ENCODE results near the gene VAV3. TPM values are rescaled to one million over a fixed set of nuclear protein-coding genes. Genes with fewer than 3 reads are reported as not detected.

The VAV3 gene
- total RNA-seq, 1 donor from 2014 or later: 0.12 TPM

- Mint-ChIP-seq H3K27ac (ENCODE audit: unreplicated experiment) (no peak overlapping the region), H3K4me3 (ENCODE audit: unreplicated experiment) (no peak overlapping the region), H3K36me3 (ENCODE audit: low read depth) (no peaks in the 10 kb centered on the region), H3K27me3 (ENCODE audit: low read depth) (peaks cover under 1% of the 10 kb centered on the region), H3K9me3 (ENCODE audit: low read depth) (no peaks in the 10 kb centered on the region), H3K4me1 (ENCODE audit: low read depth) (no peaks in the 10 kb centered on the region)
- DNase-seq (ENCODE audit: low spot score): no peak
- no peak for TF ChIP-seq CTCF (IDR thresholded peaks at IDR 0.05)
Observed at GRCh38 chr1:107599220-107599619, 365.8 kb downstream of the VAV3 start.

GRCh38 chr1:107597290-107597689, 367.7 kb downstream of the VAV3 start:
- H3K9me3 Mint-ChIP-seq (ENCODE audit: low read depth): no peaks in the 10 kb centered on the region
- TF ChIP-seq CTCF (IDR thresholded peaks at IDR 0.05): no peak
- H3K27me3 Mint-ChIP-seq (ENCODE audit: low read depth): no peaks in the 10 kb centered on the region
- H3K4me3 Mint-ChIP-seq (ENCODE audit: unreplicated experiment): no peak overlapping the region
- no peaks in the 10 kb centered on the region for H3K4me1 Mint-ChIP-seq (ENCODE audit: low read depth)
- H3K36me3 Mint-ChIP-seq (ENCODE audit: low read depth): no peaks in the 10 kb centered on the region
- H3K27ac Mint-ChIP-seq (ENCODE audit: unreplicated experiment): no peak overlapping the region
- no peak for DNase-seq (ENCODE audit: low spot score)

GRCh38 chr1:107594536-107594935, 370.4 kb downstream of the VAV3 start:
- no peaks in the 10 kb centered on the region for H3K36me3 Mint-ChIP-seq (ENCODE audit: low read depth)
- H3K4me3 Mint-ChIP-seq (ENCODE audit: unreplicated experiment): no peak overlapping the region
- DNase-seq (ENCODE audit: low spot score): no peak
- no peaks in the 10 kb centered on the region for H3K27me3 Mint-ChIP-seq (ENCODE audit: low read depth)
- H3K27ac Mint-ChIP-seq (ENCODE audit: unreplicated experiment): no peak overlapping the region
- no peaks in the 10 kb centered on the region for H3K9me3 Mint-ChIP-seq (ENCODE audit: low read depth)
- H3K4me1 Mint-ChIP-seq (ENCODE audit: low read depth): no peaks in the 10 kb centered on the region
- TF ChIP-seq CTCF (IDR thresholded peaks at IDR 0.05): no peak

GRCh38 chr1:107593501-107594209, 371.3 kb downstream of the VAV3 start:
- no peak overlapping the region for H3K4me3 Mint-ChIP-seq (ENCODE audit: unreplicated experiment)
- TF ChIP-seq CTCF (IDR thresholded peaks at IDR 0.05): no peak
- no peak overlapping the region for H3K27ac Mint-ChIP-seq (ENCODE audit: unreplicated experiment)
- DNase-seq (ENCODE audit: low spot score): no peak
- no peaks in the 10 kb centered on the region for H3K9me3 Mint-ChIP-seq (ENCODE audit: low read depth)
- no peaks in the 10 kb centered on the region for H3K27me3 Mint-ChIP-seq (ENCODE audit: low read depth)
- no peaks in the 10 kb centered on the region for H3K36me3 Mint-ChIP-seq (ENCODE audit: low read depth)
- no peaks in the 10 kb centered on the region for H3K4me1 Mint-ChIP-seq (ENCODE audit: low read depth)

GRCh38 chr1:107590900-107591622, 373.9 kb downstream of the VAV3 start:
- H3K36me3 Mint-ChIP-seq (ENCODE audit: low read depth): no peaks in the 10 kb centered on the region

More at GRCh38 chr1:107590900-107591622, 373.9 kb downstream of the VAV3 start:
- H3K4me3 Mint-ChIP-seq (ENCODE audit: unreplicated experiment): no peak overlapping the region
- H3K9me3 Mint-ChIP-seq (ENCODE audit: low read depth): no peaks in the 10 kb centered on the region
- no peak for DNase-seq (ENCODE audit: low spot score)
- H3K27ac Mint-ChIP-seq (ENCODE audit: unreplicated experiment): no peak overlapping the region
- H3K27me3 Mint-ChIP-seq (ENCODE audit: low read depth): no peaks in the 10 kb centered on the region
- no peaks in the 10 kb centered on the region for H3K4me1 Mint-ChIP-seq (ENCODE audit: low read depth)
- no peak for TF ChIP-seq CTCF (IDR thresholded peaks at IDR 0.05)
